Measurements from ENCODE around the gene CPA4.

The CPA4 gene

GRCh38 chr7:130303551-130303950 is 10.6 kb downstream of the CPA4 start:
- no peak for DNase-seq

- no peak for DNase-seq
Measured at GRCh38 chr7:130303982-130304381, 11.0 kb downstream of the CPA4 start.

GRCh38 chr7:130304878-130305277 is 11.9 kb downstream of the CPA4 start:
- DNase-seq = no peak

- no peak for DNase-seq
Measured at GRCh38 chr7:130305433-130306042, 12.6 kb downstream of the CPA4 start.

- DNase-seq = no peak
Measured at GRCh38 chr7:130309986-130310385, 17.0 kb downstream of the CPA4 start.

GRCh38 chr7:130314305-130314704 is 21.3 kb downstream of the CPA4 start:
- DNase-seq = no peak

- DNase-seq = no peak
Measured at GRCh38 chr7:130319541-130319940, 26.6 kb downstream of the CPA4 start.

- DNase-seq = peak; percentile 12
Measured at GRCh38 chr7:130321542-130322229, 28.7 kb downstream of the CPA4 start.

GRCh38 chr7:130322615-130323014 is 29.7 kb downstream of the CPA4 start:
- no peak for DNase-seq

- DNase-seq = no peak
Measured at GRCh38 chr7:130324306-130324943, 31.5 kb downstream of the CPA4 start.

- DNase-seq = no peak
Measured at GRCh38 chr7:130329681-130330080, 36.7 kb downstream of the CPA4 start.

GRCh38 chr7:130332259-130333053 is 39.5 kb downstream of the CPA4 start:
- no peak for DNase-seq

GRCh38 chr7:130333832-130334231 is 40.9 kb downstream of the CPA4 start:
- no peak for DNase-seq

GRCh38 chr7:130334274-130334673 is 41.3 kb downstream of the CPA4 start:
- no peak for DNase-seq

- DNase-seq = no peak
Measured at GRCh38 chr7:130337410-130337971, 44.5 kb downstream of the CPA4 start.

GRCh38 chr7:130338233-130338632 is 45.3 kb downstream of the CPA4 start:
- no peak for DNase-seq

GRCh38 chr7:130341882-130342281 is 48.9 kb downstream of the CPA4 start:
- DNase-seq = no peak

- DNase-seq = no peak
Measured at GRCh38 chr7:130342701-130343380, 49.9 kb downstream of the CPA4 start.

GRCh38 chr7:130344271-130344866 is 51.4 kb downstream of the CPA4 start, which contains the start of gene CPA5:
TSS of gene CPA5 (plus strand) at chr7:130344816. CDS start at chr7:130346486, 1,670 bp downstream.
- DNase-seq = no peak

GRCh38 chr7:130345136-130345535 is 52.2 kb downstream of the CPA4 start:
- no peak for DNase-seq

- no peak for DNase-seq
Measured at GRCh38 chr7:130345725-130346124, 52.8 kb downstream of the CPA4 start.
